Measurements from ENCODE around the gene GBGT1. TPM values are rescaled to one million over a fixed set of nuclear protein-coding genes. Genes with fewer than 3 reads are reported as not detected.

The GBGT1 gene
- total and polyA plus RNA-seq, 9 of the 15 experiments (the other 6 are each of a cell fraction or from before 2014, with no cell fraction given) = 0.55 to 25.8 (median 13.7) TPM

DNA sequence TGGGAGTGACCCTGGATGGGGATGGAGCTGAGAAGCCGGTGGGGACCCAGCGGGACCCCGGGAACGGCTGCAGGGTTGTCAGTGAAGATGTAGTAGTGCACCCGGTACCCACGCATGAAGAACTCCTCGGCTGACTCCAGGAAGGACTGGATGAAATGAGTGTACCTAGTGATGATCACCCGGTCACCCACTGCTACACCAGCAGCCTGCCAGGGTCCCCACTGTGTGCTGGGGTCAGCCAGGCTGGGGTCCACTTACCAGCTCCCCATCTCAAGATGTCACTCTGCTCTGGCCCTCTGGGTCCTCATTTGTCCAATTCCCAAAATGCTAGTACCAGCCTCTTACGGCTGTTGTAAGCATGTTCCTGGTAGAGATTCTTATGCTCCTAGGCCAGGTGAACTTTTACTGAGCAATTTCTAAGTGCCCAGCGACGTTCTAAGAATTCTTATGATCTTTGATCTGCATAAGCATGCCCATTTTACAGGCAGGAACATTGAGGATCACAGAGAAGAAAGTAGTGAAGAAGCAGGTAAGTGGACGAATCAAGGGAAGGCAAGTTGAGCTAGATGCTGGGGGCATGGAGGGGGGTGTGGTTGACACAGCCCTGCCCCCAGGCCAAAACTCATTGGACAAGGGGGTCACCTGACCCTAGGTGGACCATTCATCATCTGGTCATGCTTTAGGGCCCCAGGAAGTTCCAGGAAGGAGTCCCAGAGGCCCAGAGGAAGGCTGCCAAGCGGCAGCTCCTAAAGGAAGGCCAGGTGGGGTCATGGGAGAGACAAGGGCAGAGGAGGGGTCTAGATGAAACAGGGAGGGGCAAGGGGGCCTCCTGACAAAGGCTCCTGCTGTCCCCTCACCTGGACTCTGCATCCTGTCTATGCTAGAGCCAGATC lies 9.4 kb downstream of the GBGT1 start:
- Histone ChIP-seq H3K27me3 (ENCODE audit: control insufficient read depth in 2 of 2, insufficient read depth in 2 of 2, low read length in 2 of 2) (no peaks in the 10 kb centered on the region), H3K9ac (ENCODE audit: insufficient read depth in 1 of 2, low read depth in 2 of 2, low read length in 2 of 2) (no peak overlapping the region; a peak in 1 of 4 replicates), H3K4me3 (no peak overlapping the region), H3K4me1 (replicated peaks in 1 of 2; ENCODE audit: control insufficient read depth in 2 of 2, insufficient read depth in 2 of 2, low read length in 2 of 2) (peaks cover 3 to 40% of the 10 kb centered on the region in 2 experiments; a peak in 3 of 5 replicates), H3K36me3 (ENCODE audit: control insufficient read depth, insufficient read depth, low read length) (peaks cover 32% of the 10 kb centered on the region; the same call in 2 of the 3 replicates), H3K4me2 (ENCODE audit: insufficient read depth, low read length) (no peak overlapping the region), H4K20me1 (replicated peaks; ENCODE audit: control insufficient read depth, insufficient read depth, low read length) (peaks cover 4% of the 10 kb centered on the region; the same call in 1 of the 2 replicates), H3K9me3 (replicated peaks; ENCODE audit: control insufficient read depth, insufficient read depth, low read depth, low read length) (no peaks in the 10 kb centered on the region), H3K27ac (ENCODE audit: extremely low read depth, low read depth, low read length) (no peak overlapping the region), H3K9me1 (ENCODE audit: control insufficient read depth, insufficient read depth, low read length) (no peaks in the 10 kb centered on the region), H3K79me2 (ENCODE audit: control insufficient read depth, insufficient read depth, low read length) (no peaks in the 10 kb centered on the region), H2AFZ (ENCODE audit: low read depth, low read length) (no peak overlapping the region)
- in situ Hi-C loops (cut with MboI) = no loop called here
- ATAC-seq = peak; percentile 64
- peak; percentile 47 to 67 (median 50) for DNase-seq (ENCODE audit: extremely low read depth in 1 of 4, low spot score in 3 of 4)
- BruUV-seq (replicated peaks) = no TSS peak
- ChIA-PET CTCF (ENCODE audit: low intra/inter-chr PET ratio) (no interaction called here), POLR2A (interaction anchor here (0.5 to 1.3 kb wide), 6 partner anchors 11 to 212 kb away, joined by 3 to 4 read pairs (median 4); no protein-coding TSS in a partner anchor)
- intact Hi-C loops (cut with micrococcal nuclease) = no loop called here
- peak; percentile 48 for FAIRE-seq
- WGBS (ENCODE audit: insufficient coverage, low coverage, missing lambda C conversion rate) = 68% methylated on average over 13 of the region's 13 CpGs
- TF ChIP-seq STAT5B (CRISPR knock-in tag; IDR thresholded peaks at IDR 0.05) (no peak), NUFIP1 (IDR thresholded peaks at IDR 0.05; ENCODE audit: partially characterized antibody) (no peak), KDM1A (IDR thresholded peaks at IDR 0.05) (peak; percentile 87 to 94), WHSC1 (IDR thresholded peaks at IDR 0.05; ENCODE audit: low read length) (no peak), ZNF584 (CRISPR knock-in tag; IDR thresholded peaks at IDR 0.05; ENCODE audit: low read depth) (no peak), CBX3 (IDR thresholded peaks at IDR 0.05; ENCODE audit: borderline replicate concordance in 1 of 2, low read length in 2 of 2) (peak in 1 of 2 experiments; percentile 70; a peak in 1 of 3 replicates), CREB1 (IDR thresholded peaks at IDR 0.05) (no peak), CREB1 (CRISPR knock-in tag; IDR thresholded peaks at IDR 0.05) (no peak)
- TF ChIP-seq, protein P1, sequence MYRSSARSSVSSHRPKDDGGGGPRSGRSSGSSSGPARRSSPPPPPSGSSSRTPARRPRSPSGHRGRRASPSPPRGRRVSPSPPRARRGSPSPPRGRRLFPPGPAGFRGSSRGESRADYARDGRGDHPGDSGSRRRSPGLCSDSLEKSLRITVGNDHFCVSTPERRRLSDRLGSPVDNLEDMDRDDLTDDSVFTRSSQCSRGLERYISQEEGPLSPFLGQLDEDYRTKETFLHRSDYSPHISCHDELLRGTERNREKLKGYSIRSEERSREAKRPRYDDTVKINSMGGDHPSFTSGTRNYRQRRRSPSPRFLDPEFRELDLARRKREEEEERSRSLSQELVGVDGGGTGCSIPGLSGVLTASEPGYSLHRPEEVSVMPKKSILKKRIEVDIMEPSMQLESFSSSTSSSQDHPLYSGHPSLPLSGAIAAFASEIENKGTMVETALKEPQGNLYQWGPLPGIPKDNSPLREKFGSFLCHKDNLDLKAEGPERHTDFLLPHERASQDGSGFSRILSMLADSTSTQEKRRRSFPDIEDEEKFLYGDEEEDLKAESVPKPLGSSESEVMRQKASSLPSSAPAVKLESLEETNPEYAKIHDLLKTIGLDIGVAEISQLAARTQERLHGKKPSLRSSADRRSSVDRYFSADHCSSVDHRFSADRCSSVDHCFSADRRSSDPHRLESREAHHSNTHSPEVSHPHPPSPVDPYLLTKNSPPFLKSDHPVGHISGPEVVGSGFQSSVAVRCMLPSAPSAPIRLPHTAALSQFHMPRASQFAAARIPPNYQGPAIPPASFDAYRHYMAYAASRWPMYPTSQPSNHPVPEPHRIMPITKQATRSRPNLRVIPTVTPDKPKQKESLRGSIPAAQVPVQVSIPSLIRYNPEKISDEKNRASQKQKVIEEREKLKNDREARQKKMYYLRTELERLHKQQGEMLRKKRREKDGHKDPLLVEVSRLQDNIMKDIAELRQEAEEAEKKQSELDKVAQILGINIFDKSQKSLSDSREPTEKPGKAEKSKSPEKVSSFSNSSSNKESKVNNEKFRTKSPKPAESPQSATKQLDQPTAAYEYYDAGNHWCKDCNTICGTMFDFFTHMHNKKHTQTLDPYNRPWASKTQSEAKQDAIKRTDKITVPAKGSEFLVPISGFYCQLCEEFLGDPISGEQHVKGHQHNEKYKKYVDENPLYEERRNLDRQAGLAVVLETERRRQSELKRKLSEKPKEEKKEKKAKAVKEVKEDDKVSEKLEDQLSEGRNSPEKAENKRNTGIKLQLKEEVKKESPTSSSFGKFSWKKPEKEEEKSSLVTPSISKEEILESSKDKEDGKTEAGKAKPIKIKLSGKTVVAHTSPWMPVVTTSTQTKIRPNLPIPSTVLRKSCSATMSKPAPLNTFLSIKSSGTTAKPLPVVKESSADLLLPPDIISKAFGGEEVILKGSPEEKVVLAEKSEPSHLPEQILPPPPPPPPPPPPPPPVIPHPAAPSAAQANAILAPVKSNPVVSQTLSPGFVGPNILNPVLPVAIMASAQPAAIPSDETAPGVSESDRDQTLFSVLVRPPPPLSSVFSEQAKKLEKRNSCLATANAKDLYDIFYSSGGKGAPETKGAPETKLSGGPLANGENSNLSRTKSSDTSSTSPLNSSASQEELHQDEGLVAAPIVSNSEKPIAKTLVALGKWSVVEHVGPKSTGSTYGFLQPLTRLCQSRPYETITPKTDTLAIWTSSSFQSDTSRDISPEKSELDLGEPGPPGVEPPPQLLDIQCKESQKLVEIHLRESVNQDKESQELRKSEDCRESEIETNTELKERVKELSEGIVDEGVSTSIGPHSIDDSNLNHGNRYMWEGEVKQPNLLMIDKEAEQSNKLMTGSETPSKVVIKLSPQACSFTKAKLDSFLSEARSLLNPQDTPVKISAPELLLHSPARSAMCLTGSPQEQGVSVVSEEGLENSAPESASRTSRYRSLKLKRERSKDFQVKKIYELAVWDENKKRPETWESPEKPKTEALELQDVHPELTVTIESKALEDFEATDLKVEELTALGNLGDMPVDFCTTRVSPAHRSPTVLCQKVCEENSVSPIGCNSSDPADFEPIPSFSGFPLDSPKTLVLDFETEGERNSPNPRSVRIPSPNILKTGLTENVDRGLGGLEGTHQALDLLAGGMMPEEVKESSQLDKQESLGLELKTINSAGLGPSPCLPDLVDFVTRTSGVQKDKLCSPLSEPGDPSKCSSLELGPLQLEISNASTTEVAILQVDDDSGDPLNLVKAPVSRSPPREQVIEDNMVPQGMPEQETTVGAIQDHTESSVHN (IDR thresholded peaks at IDR 0.05; ENCODE audit: borderline replicate concordance in 1 of 2, low read depth in 1 of 2) = no peak
- TF ChIP-seq, protein P2, sequence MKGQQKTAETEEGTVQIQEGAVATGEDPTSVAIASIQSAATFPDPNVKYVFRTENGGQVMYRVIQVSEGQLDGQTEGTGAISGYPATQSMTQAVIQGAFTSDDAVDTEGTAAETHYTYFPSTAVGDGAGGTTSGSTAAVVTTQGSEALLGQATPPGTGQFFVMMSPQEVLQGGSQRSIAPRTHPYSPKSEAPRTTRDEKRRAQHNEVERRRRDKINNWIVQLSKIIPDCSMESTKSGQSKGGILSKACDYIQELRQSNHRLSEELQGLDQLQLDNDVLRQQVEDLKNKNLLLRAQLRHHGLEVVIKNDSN (CRISPR knock-in tag; IDR thresholded peaks at IDR 0.05) = peak; percentile 66
- TF ChIP-seq, protein P3, sequence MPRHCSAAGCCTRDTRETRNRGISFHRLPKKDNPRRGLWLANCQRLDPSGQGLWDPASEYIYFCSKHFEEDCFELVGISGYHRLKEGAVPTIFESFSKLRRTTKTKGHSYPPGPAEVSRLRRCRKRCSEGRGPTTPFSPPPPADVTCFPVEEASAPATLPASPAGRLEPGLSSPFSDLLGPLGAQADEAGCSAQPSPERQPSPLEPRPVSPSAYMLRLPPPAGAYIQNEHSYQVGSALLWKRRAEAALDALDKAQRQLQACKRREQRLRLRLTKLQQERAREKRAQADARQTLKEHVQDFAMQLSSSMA (CRISPR knock-in tag; IDR thresholded peaks at IDR 0.05) = no peak

Measured in K562 (cell line).